HEK293T (cell line): ENCODE data around the gene BAZ1B.

ENCODE experiments used
- BHLHE40 ChIP-seq: fragments of 450-650 bp; IDR thresholded peaks from 2 replicates; pipeline ENCODE4 v1.6.1; 2016; ENCODE audit warnings: mild to moderate bottlenecking, moderate library complexity, borderline replicate concordance
- HDGF ChIP-seq: fragments of 450-650 bp; IDR thresholded peaks from 2 replicates; pipeline ENCODE4 v1.6.1; 2017; ENCODE audit warnings: antibody characterized with exemption, borderline replicate concordance
- LEF1 ChIP-seq: fragments of 450-650 bp; IDR thresholded peaks from 2 replicates; pipeline ENCODE4 v1.6.1; 2017; ENCODE audit warnings: mild to moderate bottlenecking, borderline replicate concordance
- SP1 ChIP-seq: fragments of 450-650 bp; IDR thresholded peaks from 2 replicates; pipeline ENCODE4 v1.6.1; 2017
- TARDBP ChIP-seq: fragments of 450-650 bp; IDR thresholded peaks from 2 replicates; pipeline ENCODE4 v1.6.1; 2016
- ZNF384 ChIP-seq: fragments of 450-650 bp; IDR thresholded peaks from 2 replicates; pipeline ENCODE4 v1.6.1; 2016
- TF ChIP-seq, protein P1 (sequence below): fragments of 450-650 bp; IDR thresholded peaks from 2 replicates; pipeline ENCODE4 v1.6.1; 2016

DNA sequence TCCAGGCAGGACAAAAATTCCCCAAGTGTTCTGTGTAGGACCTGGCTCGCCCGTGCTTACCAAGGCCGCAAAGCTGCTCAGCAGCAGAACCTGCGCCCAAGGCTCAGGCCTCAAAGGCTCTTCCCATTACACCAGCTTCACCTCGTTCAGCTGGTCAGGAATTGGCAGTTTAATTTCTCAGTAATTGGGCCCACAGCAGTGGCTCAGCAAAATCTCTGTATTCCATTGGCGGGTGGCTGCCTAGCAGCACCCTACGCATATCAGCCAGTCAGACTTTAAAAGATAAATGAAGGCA, 82.7 kb downstream of the BAZ1B start:
- TF ChIP-seq ZNF384 (no peak), SP1 (no peak), TARDBP (no peak), HDGF (no peak), BHLHE40 (no peak), LEF1 (no peak)
- TF ChIP-seq, protein P1, sequence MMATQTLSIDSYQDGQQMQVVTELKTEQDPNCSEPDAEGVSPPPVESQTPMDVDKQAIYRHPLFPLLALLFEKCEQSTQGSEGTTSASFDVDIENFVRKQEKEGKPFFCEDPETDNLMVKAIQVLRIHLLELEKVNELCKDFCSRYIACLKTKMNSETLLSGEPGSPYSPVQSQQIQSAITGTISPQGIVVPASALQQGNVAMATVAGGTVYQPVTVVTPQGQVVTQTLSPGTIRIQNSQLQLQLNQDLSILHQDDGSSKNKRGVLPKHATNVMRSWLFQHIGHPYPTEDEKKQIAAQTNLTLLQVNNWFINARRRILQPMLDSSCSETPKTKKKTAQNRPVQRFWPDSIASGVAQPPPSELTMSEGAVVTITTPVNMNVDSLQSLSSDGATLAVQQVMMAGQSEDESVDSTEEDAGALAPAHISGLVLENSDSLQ = no peak
